ENCODE measurements around the gene ZC3H18. TPM values are rescaled to one million over a fixed set of nuclear protein-coding genes. Genes with fewer than 3 reads are reported as not detected.

The ZC3H18 gene
- total RNA-seq, 4 donors from 2014 or later: 15.7 to 20.8 (median 20.3) TPM

GRCh38 chr16:88643644-88643932, 73.4 kb downstream of the ZC3H18 start:
- Histone ChIP-seq H3K4me3 (no peak overlapping the region), H3K4me1 (peaks cover 6% of the 10 kb centered on the region), H3K36me3 (peaks cover 10% of the 10 kb centered on the region), H3K27ac (no peak overlapping the region), H3K27me3 (peaks cover 30% of the 10 kb centered on the region), H3K9me3 (no peaks in the 10 kb centered on the region)
- TF ChIP-seq POLR2A (IDR thresholded peaks at IDR 0.05) (no peak), EP300 (IDR thresholded peaks at IDR 0.05) (no peak), CTCF (IDR thresholded peaks at IDR 0.05) (no peak), POLR2AphosphoS5 (IDR thresholded peaks at IDR 0.05) (no peak)
- WGBS: 73% methylated on average over 6 of the region's 9 CpGs
- DNase-seq (ENCODE audit: low spot score in 2 of 2): no peak

- Histone ChIP-seq H3K4me3 (no peak overlapping the region), H3K9me3 (no peaks in the 10 kb centered on the region), H3K27me3 (peaks cover 12% of the 10 kb centered on the region), H3K27ac (no peak overlapping the region), H3K36me3 (peaks cover 10% of the 10 kb centered on the region), H3K4me1 (peaks cover 20% of the 10 kb centered on the region)
- DNase-seq (ENCODE audit: low spot score in 2 of 2): no peak
- TF ChIP-seq CTCF (IDR thresholded peaks at IDR 0.05) (no peak), EP300 (IDR thresholded peaks at IDR 0.05) (no peak), POLR2A (IDR thresholded peaks at IDR 0.05) (no peak), POLR2AphosphoS5 (IDR thresholded peaks at IDR 0.05) (no peak)
- 91% methylated on average over 10 of the region's 16 CpGs for WGBS
These were observed 75.3 kb downstream of the ZC3H18 start for GRCh38 chr16:88645455-88645854.

GRCh38 chr16:88645941-88646340, 75.7 kb downstream of the ZC3H18 start:
- H3K9me3 ChIP-seq: no peaks in the 10 kb centered on the region
- no peak overlapping the region for H3K4me3 ChIP-seq
- no peak for DNase-seq (ENCODE audit: low spot score in 2 of 2)
- H3K27me3 ChIP-seq: peaks cover 7% of the 10 kb centered on the region
- peaks cover 10% of the 10 kb centered on the region for H3K36me3 ChIP-seq
- no peak for TF ChIP-seq CTCF (IDR thresholded peaks at IDR 0.05)
- no peak for TF ChIP-seq EP300 (IDR thresholded peaks at IDR 0.05)
- TF ChIP-seq POLR2A (IDR thresholded peaks at IDR 0.05): no peak
- TF ChIP-seq POLR2AphosphoS5 (IDR thresholded peaks at IDR 0.05): no peak
- no peak overlapping the region for H3K27ac ChIP-seq
- H3K4me1 ChIP-seq: peaks cover 23% of the 10 kb centered on the region
- 86% methylated on average over 18 of the region's 23 CpGs for WGBS

- Histone ChIP-seq H3K4me3 (no peak overlapping the region), H3K9me3 (no peaks in the 10 kb centered on the region), H3K4me1 (peaks cover 29% of the 10 kb centered on the region), H3K36me3 (peaks cover 10% of the 10 kb centered on the region), H3K27me3 (peaks cover 4% of the 10 kb centered on the region), H3K27ac (no peak overlapping the region)
- WGBS: 92% methylated on average over 16 of the region's 28 CpGs
- TF ChIP-seq POLR2A (IDR thresholded peaks at IDR 0.05) (no peak), CTCF (IDR thresholded peaks at IDR 0.05) (no peak), EP300 (IDR thresholded peaks at IDR 0.05) (no peak), POLR2AphosphoS5 (IDR thresholded peaks at IDR 0.05) (no peak)
- DNase-seq (ENCODE audit: low spot score in 2 of 2): no peak
These were observed 76.3 kb downstream of the ZC3H18 start for GRCh38 chr16:88646345-88647034.

- Histone ChIP-seq H3K36me3 (peaks cover 10% of the 10 kb centered on the region), H3K27ac (no peak overlapping the region), H3K27me3 (peaks cover 4% of the 10 kb centered on the region), H3K4me3 (no peak overlapping the region), H3K4me1 (peaks cover 33% of the 10 kb centered on the region), H3K9me3 (no peaks in the 10 kb centered on the region)
- WGBS: 83% methylated on average over 12 of the region's 22 CpGs
- no peak for TF ChIP-seq CTCF (IDR thresholded peaks at IDR 0.05)
- no peak for TF ChIP-seq EP300 (IDR thresholded peaks at IDR 0.05)
- TF ChIP-seq POLR2A (IDR thresholded peaks at IDR 0.05): no peak
- no peak for TF ChIP-seq POLR2AphosphoS5 (IDR thresholded peaks at IDR 0.05)
- no peak for DNase-seq (ENCODE audit: low spot score in 2 of 2)
These were observed 77.2 kb downstream of the ZC3H18 start for GRCh38 chr16:88647178-88648070.
